Measurements from ENCODE around the gene PTPRU.

- TF ChIP-seq CTCF (IDR thresholded peaks at IDR 0.05) = no peak
- TF ChIP-seq HMGXB4 (CRISPR knock-in tag; IDR thresholded peaks at IDR 0.05; ENCODE audit: borderline replicate concordance) = no peak
- no peak for TF ChIP-seq MYC (IDR thresholded peaks at IDR 0.05; ENCODE audit: borderline replicate concordance, low read length)
- TF ChIP-seq KDM1A (IDR thresholded peaks at IDR 0.05; ENCODE audit: low read depth) = no peak
- TF ChIP-seq EP300 (IDR thresholded peaks at IDR 0.05) = no peak
- TF ChIP-seq JUN (IDR thresholded peaks at IDR 0.05) = no peak
- TF ChIP-seq POLR2A (IDR thresholded peaks at IDR 0.05; ENCODE audit: low read length) = no peak
Measured at GRCh38 chr1:29247571-29248273, 11.4 kb downstream of the PTPRU start.
